Measurements from ENCODE around the gene TMEM107. TPM values are rescaled to one million over a fixed set of nuclear protein-coding genes. Genes with fewer than 3 reads are reported as not detected.

Gene TMEM107
- total RNA-seq, 1 experiment from 2014 or later: 30.1 TPM

- TF ChIP-seq, protein P1, sequence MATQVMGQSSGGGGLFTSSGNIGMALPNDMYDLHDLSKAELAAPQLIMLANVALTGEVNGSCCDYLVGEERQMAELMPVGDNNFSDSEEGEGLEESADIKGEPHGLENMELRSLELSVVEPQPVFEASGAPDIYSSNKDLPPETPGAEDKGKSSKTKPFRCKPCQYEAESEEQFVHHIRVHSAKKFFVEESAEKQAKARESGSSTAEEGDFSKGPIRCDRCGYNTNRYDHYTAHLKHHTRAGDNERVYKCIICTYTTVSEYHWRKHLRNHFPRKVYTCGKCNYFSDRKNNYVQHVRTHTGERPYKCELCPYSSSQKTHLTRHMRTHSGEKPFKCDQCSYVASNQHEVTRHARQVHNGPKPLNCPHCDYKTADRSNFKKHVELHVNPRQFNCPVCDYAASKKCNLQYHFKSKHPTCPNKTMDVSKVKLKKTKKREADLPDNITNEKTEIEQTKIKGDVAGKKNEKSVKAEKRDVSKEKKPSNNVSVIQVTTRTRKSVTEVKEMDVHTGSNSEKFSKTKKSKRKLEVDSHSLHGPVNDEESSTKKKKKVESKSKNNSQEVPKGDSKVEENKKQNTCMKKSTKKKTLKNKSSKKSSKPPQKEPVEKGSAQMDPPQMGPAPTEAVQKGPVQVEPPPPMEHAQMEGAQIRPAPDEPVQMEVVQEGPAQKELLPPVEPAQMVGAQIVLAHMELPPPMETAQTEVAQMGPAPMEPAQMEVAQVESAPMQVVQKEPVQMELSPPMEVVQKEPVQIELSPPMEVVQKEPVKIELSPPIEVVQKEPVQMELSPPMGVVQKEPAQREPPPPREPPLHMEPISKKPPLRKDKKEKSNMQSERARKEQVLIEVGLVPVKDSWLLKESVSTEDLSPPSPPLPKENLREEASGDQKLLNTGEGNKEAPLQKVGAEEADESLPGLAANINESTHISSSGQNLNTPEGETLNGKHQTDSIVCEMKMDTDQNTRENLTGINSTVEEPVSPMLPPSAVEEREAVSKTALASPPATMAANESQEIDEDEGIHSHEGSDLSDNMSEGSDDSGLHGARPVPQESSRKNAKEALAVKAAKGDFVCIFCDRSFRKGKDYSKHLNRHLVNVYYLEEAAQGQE (IDR thresholded peaks at IDR 0.05; ENCODE audit: low read depth): no peak
- TF ChIP-seq EZH2phosphoT487 (IDR thresholded peaks at IDR 0.05; ENCODE audit: borderline replicate concordance) (no peak), CEBPB (IDR thresholded peaks at IDR 0.05; ENCODE audit: low read depth) (no peak), EGR1 (IDR thresholded peaks at IDR 0.05; ENCODE audit: low read depth) (no peak), ATF3 (IDR thresholded peaks at IDR 0.05) (no peak), ELF1 (IDR thresholded peaks at IDR 0.05; ENCODE audit: borderline replicate concordance, low read depth) (no peak), POLR2AphosphoS5 (IDR thresholded peaks at IDR 0.05; ENCODE audit: low read depth, low read length) (no peak; the same call in 1 of the 2 replicates), ZBTB33 (IDR thresholded peaks at IDR 0.05; ENCODE audit: extremely low read depth, insufficient replicate concordance, low read length) (no peak), SIN3A (IDR thresholded peaks at IDR 0.05; ENCODE audit: low read depth) (no peak), ZFX (IDR thresholded peaks at IDR 0.05) (no peak), SP1 (IDR thresholded peaks at IDR 0.05; ENCODE audit: low read depth) (no peak), POLR2A (IDR thresholded peaks at IDR 0.05; ENCODE audit: borderline replicate concordance, extremely low read depth, insufficient read depth, insufficient read length) (no peak), TCF7L2 (IDR thresholded peaks at IDR 0.05; ENCODE audit: borderline replicate concordance, extremely low read depth, insufficient read depth, insufficient read length) (no peak)
- peak overlapping the region; percentile 77 for H3K27ac ChIP-seq (ENCODE audit: low read depth, low read length)
- peaks cover 62% of the 10 kb centered on the region for H3K79me2 ChIP-seq (ENCODE audit: insufficient read depth, low read length)
- peak overlapping the region; percentile 99 for H3K9ac ChIP-seq (ENCODE audit: low read length)
- peak overlapping the region; percentile 100 for H3K4me2 ChIP-seq (ENCODE audit: low read length)
- H3K4me3 ChIP-seq (replicated peaks in 1 of 2; ENCODE audit: low read depth in 1 of 2, low read length in 2 of 2): peak overlapping the region; percentile 87 to 95
- no peaks in the 10 kb centered on the region for H4K20me1 ChIP-seq (ENCODE audit: insufficient read depth)
- peaks cover 45 to 87% of the 10 kb centered on the region in 2 experiments for H3K4me1 ChIP-seq (ENCODE audit: control insufficient read depth in 1 of 2, insufficient read depth in 2 of 2, low read length in 2 of 2)
- DNase-seq (ENCODE audit: low read depth, low spot score) (no peak), ATAC-seq (no peak)
- ChIA-PET POLR2A (interaction anchor here (1.0 to 9.4 kb wide), 6 partner anchors 15 to 56 kb away, joined by 3 to 95 read pairs (median 4); partner anchors contain the start of genes ALOXE3 and AURKB), RAD21 (ENCODE audit: low non-redundant PET in 1 of 2, low total read pairs in 2 of 2, uncharacterized antibody in 2 of 2, unreplicated experiment in 2 of 2) (no interaction called here), CTCF (interaction anchor here (1.4 to 1.6 kb wide), 2 partner anchors 35 to 61 kb away, joined by 4 read pairs; no protein-coding TSS in a partner anchor)
- no peaks in the 10 kb centered on the region for H3K9me3 ChIP-seq (ENCODE audit: control insufficient read depth in 1 of 2, insufficient read depth in 1 of 2, low read depth in 1 of 2, low read length in 2 of 2)
- BruUV-seq (replicated peaks): no TSS peak
- intact Hi-C loops (cut with micrococcal nuclease): no loop called here
- H2AFZ ChIP-seq (ENCODE audit: low read depth, low read length, poor library complexity, severe bottlenecking): no peak overlapping the region
- peaks cover 5 to 16% of the 10 kb centered on the region in 2 experiments; a peak in 3 of 4 replicates for H3K36me3 ChIP-seq (ENCODE audit: control insufficient read depth in 1 of 2, insufficient read depth in 2 of 2, low read length in 2 of 2)
- H3K27me3 ChIP-seq (ENCODE audit: insufficient read depth, low read length): no peaks in the 10 kb centered on the region
- no peaks in the 10 kb centered on the region for H3K9me2 ChIP-seq (ENCODE audit: insufficient read depth)
Measured at GRCh38 chr17:8154608-8155155, 21.5 kb downstream of the TMEM107 start.
